ENCODE measurements around the gene OSBPL8. TPM values are rescaled to one million over a fixed set of nuclear protein-coding genes. Genes with fewer than 3 reads are reported as not detected.

Gene OSBPL8
- total and polyA plus RNA-seq, 10 of the 15 experiments (the other 5 are each of a cell fraction or from before 2014, with no cell fraction given): 10.4 to 58.0 (median 32.0) TPM

DNA sequence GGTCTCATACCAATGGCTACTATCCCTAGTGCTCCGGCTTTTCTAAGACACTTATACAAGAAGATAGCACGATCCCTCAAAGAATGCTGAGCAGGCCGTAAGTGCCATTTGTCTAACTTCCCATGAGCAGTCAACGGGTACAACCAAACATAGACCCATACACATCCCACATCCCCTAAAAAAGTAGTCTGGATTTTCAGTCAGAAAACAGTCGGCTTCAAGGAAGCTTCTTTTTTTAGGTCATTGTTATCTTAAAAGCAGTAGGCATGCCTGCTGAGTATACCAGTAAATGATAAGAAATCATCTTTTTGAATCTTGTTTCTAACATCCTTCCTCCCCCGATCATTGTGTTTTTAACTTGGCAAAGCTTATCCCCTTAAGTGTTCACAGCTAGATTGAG, 19.8 kb downstream of the OSBPL8 start:
- Histone ChIP-seq H3K27me3 (replicated peaks in 1 of 2; ENCODE audit: control insufficient read depth in 2 of 2, insufficient read depth in 2 of 2, low read length in 1 of 2) (no peaks in the 10 kb centered on the region), H4K20me1 (ENCODE audit: control insufficient read depth, insufficient read depth) (no peaks in the 10 kb centered on the region), H3K36me3 (ENCODE audit: control insufficient read depth in 2 of 2, insufficient read depth in 2 of 2, low read length in 1 of 2) (no peaks in the 10 kb centered on the region), H3K9ac (ENCODE audit: control insufficient read depth, insufficient read depth, low read length) (no peak overlapping the region), H3K79me2 (ENCODE audit: control insufficient read depth, insufficient read depth, low read length) (no peaks in the 10 kb centered on the region; the same call in none of the 2 replicates), H3K9me3 (replicated peaks; ENCODE audit: control insufficient read depth, insufficient read depth, low read length) (no peaks in the 10 kb centered on the region; the same call in 1 of the 3 replicates), H3K4me1 (ENCODE audit: control insufficient read depth, insufficient read depth, low read length) (no peaks in the 10 kb centered on the region), H2AFZ (ENCODE audit: control insufficient read depth, low read depth, low read length) (no peak overlapping the region), H3K4me2 (ENCODE audit: control insufficient read depth, insufficient read depth) (no peak overlapping the region), H3K27ac (ENCODE audit: control insufficient read depth, insufficient read depth) (no peak overlapping the region), H3K4me3 (no peak overlapping the region)
- ChIA-PET SMC1A (ENCODE audit: uncharacterized antibody, unreplicated experiment) (interaction anchor here (0.8 kb wide), 1 partner anchor 12 kb away, joined by 3 read pairs; no protein-coding TSS in a partner anchor), CTCF (interaction anchor here (0.7 to 1.2 kb wide), 3 partner anchors 11 to 47 kb away, joined by 3 to 4 read pairs (median 4); no protein-coding TSS in a partner anchor), POLR2A (no interaction called here), RAD21 (ENCODE audit: unreplicated experiment) (no interaction called here)
- BruUV-seq (replicated peaks): no TSS peak
- intact Hi-C loops (cut with micrococcal nuclease; ENCODE audit: unreplicated experiment): no loop called here
- in situ Hi-C loops (cut with MboI): no loop called here
- 95% methylated on average over 6 of the region's 6 CpGs for WGBS (ENCODE audit: insufficient coverage, insufficient replicate concordance, low lambda C conversion rate, missing lambda C conversion rate)
- ATAC-seq (no peak), FAIRE-seq (no peak), DNase-seq (ENCODE audit: low read depth, low spot score) (no peak)
- TF ChIP-seq, protein P1, sequence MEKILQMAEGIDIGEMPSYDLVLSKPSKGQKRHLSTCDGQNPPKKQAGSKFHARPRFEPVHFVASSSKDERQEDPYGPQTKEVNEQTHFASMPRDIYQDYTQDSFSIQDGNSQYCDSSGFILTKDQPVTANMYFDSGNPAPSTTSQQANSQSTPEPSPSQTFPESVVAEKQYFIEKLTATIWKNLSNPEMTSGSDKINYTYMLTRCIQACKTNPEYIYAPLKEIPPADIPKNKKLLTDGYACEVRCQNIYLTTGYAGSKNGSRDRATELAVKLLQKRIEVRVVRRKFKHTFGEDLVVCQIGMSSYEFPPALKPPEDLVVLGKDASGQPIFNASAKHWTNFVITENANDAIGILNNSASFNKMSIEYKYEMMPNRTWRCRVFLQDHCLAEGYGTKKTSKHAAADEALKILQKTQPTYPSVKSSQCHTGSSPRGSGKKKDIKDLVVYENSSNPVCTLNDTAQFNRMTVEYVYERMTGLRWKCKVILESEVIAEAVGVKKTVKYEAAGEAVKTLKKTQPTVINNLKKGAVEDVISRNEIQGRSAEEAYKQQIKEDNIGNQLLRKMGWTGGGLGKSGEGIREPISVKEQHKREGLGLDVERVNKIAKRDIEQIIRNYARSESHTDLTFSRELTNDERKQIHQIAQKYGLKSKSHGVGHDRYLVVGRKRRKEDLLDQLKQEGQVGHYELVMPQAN (conservative IDR thresholded peaks at IDR 0.05): no peak
- TF ChIP-seq NR2C1 (IDR thresholded peaks at IDR 0.05) (no peak), MTA3 (IDR thresholded peaks at IDR 0.05; ENCODE audit: borderline replicate concordance, low read length) (no peak), KLF5 (IDR thresholded peaks at IDR 0.05; ENCODE audit: partially characterized antibody) (no peak), POU2F2 (IDR thresholded peaks at IDR 0.05; ENCODE audit: borderline replicate concordance, low read depth, low read length) (no peak), CREB1 (IDR thresholded peaks at IDR 0.05; ENCODE audit: low read depth) (no peak), ZNF274 (IDR thresholded peaks at IDR 0.05; ENCODE audit: insufficient read depth, insufficient read length) (no peak), MEF2A (IDR thresholded peaks at IDR 0.05; ENCODE audit: insufficient read depth, low read depth, low read length) (no peak), SMARCA5 (IDR thresholded peaks at IDR 0.05) (no peak), CHD4 (IDR thresholded peaks at IDR 0.05) (no peak), KDM1A (IDR thresholded peaks at IDR 0.05; ENCODE audit: borderline replicate concordance) (no peak), ZZZ3 (IDR thresholded peaks at IDR 0.05; ENCODE audit: control insufficient read depth, insufficient read length, low read depth) (no peak), BCL11A (IDR thresholded peaks at IDR 0.05; ENCODE audit: low read depth, low read length) (no peak), ZNF217 (IDR thresholded peaks at IDR 0.05) (no peak)

All from GM12878 (cell line).